ENCODE measurements around the gene RETREG2. TPM values are rescaled to one million over a fixed set of nuclear protein-coding genes. Genes with fewer than 3 reads are reported as not detected.

The RETREG2 gene
- total RNA-seq, 1 donor from 2014 or later = 32.9 TPM

- peak overlapping the region; percentile 52 for H3K4me3 Mint-ChIP-seq
- Histone ChIP-seq H3K27me3 (no peaks in the 10 kb centered on the region), H3K9me3 (ENCODE audit: low read depth) (no peaks in the 10 kb centered on the region), H3K79me2 (ENCODE audit: low read depth) (peaks cover 18% of the 10 kb centered on the region), H3K9ac (no peak overlapping the region), H3K4me1 (peaks cover 7% of the 10 kb centered on the region), H3K27ac (no peak overlapping the region), H3K4me2 (no peak overlapping the region), H4K20me1 (ENCODE audit: low read depth) (peaks cover 4% of the 10 kb centered on the region), H2AFZ (replicated peaks) (no peak overlapping the region), H3K36me3 (no peaks in the 10 kb centered on the region), H3F3A (ENCODE audit: low read depth) (peaks cover 7% of the 10 kb centered on the region), H3K4me3 (no peak overlapping the region)
- H3K27me3 Mint-ChIP-seq (ENCODE audit: insufficient read depth, low read depth) = peaks cover 6% of the 10 kb centered on the region
- H3K36me3 Mint-ChIP-seq = peaks cover 19% of the 10 kb centered on the region
- no peak for DNase-seq (ENCODE audit: low spot score)
- H3K4me1 Mint-ChIP-seq = peaks cover 20% of the 10 kb centered on the region
- no peaks in the 10 kb centered on the region for H3K9me3 Mint-ChIP-seq
- TF ChIP-seq EZH2 (IDR thresholded peaks at IDR 0.05) = no peak
- no peak for TF ChIP-seq CTCF (IDR thresholded peaks at IDR 0.05)
- no peak for TF ChIP-seq EZH2phosphoT487 (IDR thresholded peaks at IDR 0.05)
- H3K27ac Mint-ChIP-seq = no peak overlapping the region
Observed at GRCh38 chr2:219225350-219225749, 47.3 kb downstream of the RETREG2 start.

DNA sequence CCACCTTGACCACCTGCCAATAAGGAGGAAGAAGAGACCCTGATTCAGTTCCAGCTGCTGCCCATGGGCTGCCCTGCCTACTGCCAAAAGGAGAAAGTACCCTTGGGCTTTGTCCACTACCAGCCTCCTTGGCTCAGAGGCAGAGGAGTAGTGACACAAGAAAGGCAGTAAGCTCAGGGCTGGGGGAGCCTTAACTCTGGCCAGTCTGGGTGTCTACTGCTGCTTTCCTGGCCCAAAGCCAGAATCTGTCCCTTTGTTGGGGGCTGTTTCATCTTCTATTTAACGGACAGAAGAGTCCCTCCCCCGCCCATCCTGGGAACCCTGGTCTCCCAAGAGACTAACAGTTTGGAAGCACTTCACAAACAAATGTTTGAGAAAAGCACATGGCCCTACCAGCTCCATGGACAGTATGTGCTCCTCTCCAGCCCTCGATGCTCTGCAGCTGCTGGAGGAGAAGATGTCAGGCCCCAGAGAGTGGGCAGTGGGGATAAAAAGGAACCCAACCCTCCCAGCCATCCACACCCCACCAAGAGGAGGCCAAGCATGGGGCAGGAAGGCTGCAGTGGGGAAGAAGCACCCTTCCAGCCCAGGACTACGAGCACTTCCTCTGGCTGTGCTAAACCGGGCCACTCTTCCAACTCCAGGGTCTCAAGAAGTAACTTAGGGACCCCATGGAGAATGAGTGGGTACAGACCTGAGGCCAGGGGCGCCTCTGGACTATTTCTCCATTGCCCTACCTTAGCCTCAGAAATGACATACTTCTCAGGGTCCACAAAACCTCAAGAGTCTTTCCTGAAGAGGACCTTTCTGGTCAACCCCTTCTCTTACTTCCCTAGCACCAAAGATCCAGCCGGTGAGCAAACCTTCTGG lies 50.2 kb downstream of the RETREG2 start:
- H3K9me3 ChIP-seq (ENCODE audit: low read depth) = no peaks in the 10 kb centered on the region
- peaks cover 37% of the 10 kb centered on the region for H3K79me2 ChIP-seq (ENCODE audit: low read depth)
- no peak for TF ChIP-seq EZH2 (IDR thresholded peaks at IDR 0.05)
- no peak for TF ChIP-seq EZH2phosphoT487 (IDR thresholded peaks at IDR 0.05)
- no peak for TF ChIP-seq CTCF (IDR thresholded peaks at IDR 0.05)
- peaks cover 11% of the 10 kb centered on the region for H3F3A ChIP-seq (ENCODE audit: low read depth)
- H3K27me3 ChIP-seq = no peaks in the 10 kb centered on the region
- Mint-ChIP-seq H3K27me3 (ENCODE audit: insufficient read depth, low read depth) (peaks cover 3% of the 10 kb centered on the region), H3K4me1 (peaks cover 26% of the 10 kb centered on the region), H3K4me3 (peak overlapping the region; percentile 84), H3K27ac (no peak overlapping the region), H3K36me3 (peaks cover 15% of the 10 kb centered on the region), H3K9me3 (no peaks in the 10 kb centered on the region)
- DNase-seq (ENCODE audit: low spot score) = no peak
- peaks cover 12% of the 10 kb centered on the region for H3K4me1 ChIP-seq
- peak overlapping the region; percentile 76 for H3K4me3 ChIP-seq
- no peak overlapping the region for H2AFZ ChIP-seq (replicated peaks)
- no peaks in the 10 kb centered on the region for H3K36me3 ChIP-seq
- H3K4me2 ChIP-seq = peak overlapping the region; percentile 95
- peaks cover 4% of the 10 kb centered on the region for H4K20me1 ChIP-seq (ENCODE audit: low read depth)
- peak overlapping the region; percentile 61 for H3K9ac ChIP-seq
- no peak overlapping the region for H3K27ac ChIP-seq

- Histone ChIP-seq H3K79me2 (ENCODE audit: low read depth) (peaks cover 37% of the 10 kb centered on the region), H2AFZ (replicated peaks) (peak overlapping the region; percentile 90), H3K4me2 (peak overlapping the region; percentile 95), H3K9ac (peak overlapping the region; percentile 61), H3K4me3 (peak overlapping the region; percentile 76), H3K27me3 (no peaks in the 10 kb centered on the region), H3K4me1 (peaks cover 12% of the 10 kb centered on the region), H4K20me1 (ENCODE audit: low read depth) (peaks cover 4% of the 10 kb centered on the region), H3F3A (ENCODE audit: low read depth) (peaks cover 11% of the 10 kb centered on the region), H3K27ac (no peak overlapping the region), H3K9me3 (ENCODE audit: low read depth) (no peaks in the 10 kb centered on the region), H3K36me3 (no peaks in the 10 kb centered on the region)
- Mint-ChIP-seq H3K36me3 (peaks cover 18% of the 10 kb centered on the region), H3K27me3 (ENCODE audit: insufficient read depth, low read depth) (no peaks in the 10 kb centered on the region), H3K4me3 (peak overlapping the region; percentile 84), H3K9me3 (no peaks in the 10 kb centered on the region), H3K4me1 (peaks cover 26% of the 10 kb centered on the region), H3K27ac (no peak overlapping the region)
- TF ChIP-seq EZH2 (IDR thresholded peaks at IDR 0.05) = no peak
- TF ChIP-seq CTCF (IDR thresholded peaks at IDR 0.05) = no peak
- TF ChIP-seq EZH2phosphoT487 (IDR thresholded peaks at IDR 0.05) = no peak
- DNase-seq (ENCODE audit: low spot score) = no peak
Observed at GRCh38 chr2:219228911-219229304, 50.8 kb downstream of the RETREG2 start.

All from neural progenitor cell (in vitro differentiated cells).